Breast epithelium (tissue), 3 donors: ENCODE measurements around the gene LIN28A.

Experiments used
- POLR2A ChIP-seq: fragments of 450-650 bp; IDR thresholded peaks from one replicate; pipeline ENCODE4 v1.6.1; 2016; ENCODE audit warnings: antibody characterized with exemption, mild to moderate bottlenecking, moderate library complexity
- POLR2AphosphoS5 ChIP-seq, 3 donors: sonication (generic); formaldehyde crosslinking; IDR thresholded peaks; one replicate each; pipeline ENCODE4 v1.6.1; 2017; ENCODE audit warnings: antibody characterized with exemption in 3 of 3
- TF ChIP-seq, protein P1 (sequence below), 3 donors: fragments of 450-650 bp; IDR thresholded peaks; one replicate each; pipeline ENCODE4 v1.5.1; 2016 to 2017; ENCODE audit warnings: antibody characterized with exemption in 3 of 3, mild to moderate bottlenecking in 3 of 3, moderate library complexity in 3 of 3

DNA sequence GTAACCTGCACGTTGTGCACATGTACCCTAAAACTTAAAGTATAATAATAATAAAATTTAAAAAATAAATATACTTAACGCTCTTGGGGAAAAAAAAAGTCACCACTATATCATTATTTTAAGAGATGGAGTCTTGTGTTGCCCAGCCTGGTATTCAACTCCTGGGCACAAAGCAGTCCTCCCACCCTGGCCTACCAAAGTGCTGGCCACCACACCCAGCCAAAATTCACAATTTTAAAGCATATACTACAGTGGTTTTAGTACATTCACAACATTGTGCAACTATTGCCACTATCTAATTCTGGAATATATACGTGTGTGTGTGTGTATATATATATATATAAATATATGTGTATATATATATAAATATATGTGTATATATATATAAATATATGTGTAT lies 67.5 kb downstream of the LIN28A start:
- TF ChIP-seq, protein P1, sequence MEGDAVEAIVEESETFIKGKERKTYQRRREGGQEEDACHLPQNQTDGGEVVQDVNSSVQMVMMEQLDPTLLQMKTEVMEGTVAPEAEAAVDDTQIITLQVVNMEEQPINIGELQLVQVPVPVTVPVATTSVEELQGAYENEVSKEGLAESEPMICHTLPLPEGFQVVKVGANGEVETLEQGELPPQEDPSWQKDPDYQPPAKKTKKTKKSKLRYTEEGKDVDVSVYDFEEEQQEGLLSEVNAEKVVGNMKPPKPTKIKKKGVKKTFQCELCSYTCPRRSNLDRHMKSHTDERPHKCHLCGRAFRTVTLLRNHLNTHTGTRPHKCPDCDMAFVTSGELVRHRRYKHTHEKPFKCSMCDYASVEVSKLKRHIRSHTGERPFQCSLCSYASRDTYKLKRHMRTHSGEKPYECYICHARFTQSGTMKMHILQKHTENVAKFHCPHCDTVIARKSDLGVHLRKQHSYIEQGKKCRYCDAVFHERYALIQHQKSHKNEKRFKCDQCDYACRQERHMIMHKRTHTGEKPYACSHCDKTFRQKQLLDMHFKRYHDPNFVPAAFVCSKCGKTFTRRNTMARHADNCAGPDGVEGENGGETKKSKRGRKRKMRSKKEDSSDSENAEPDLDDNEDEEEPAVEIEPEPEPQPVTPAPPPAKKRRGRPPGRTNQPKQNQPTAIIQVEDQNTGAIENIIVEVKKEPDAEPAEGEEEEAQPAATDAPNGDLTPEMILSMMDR (IDR thresholded peaks at IDR 0.05): no peak
- no peak for TF ChIP-seq POLR2A
- no peak for TF ChIP-seq POLR2AphosphoS5 (IDR thresholded peaks at IDR 0.05)
